HG03439 (cell line): Measurements from ENCODE around the gene GALNT14.
A peak's percentile ranks its signal among the peaks of the same experiment; 100 is the strongest.

Experiments
- ATAC-seq: cut with Tn5 transposase; IDR thresholded peaks from one replicate; pipeline ENCODE4 v1.9.1; 2021; ENCODE audit warnings: mild to moderate bottlenecking, moderate library complexity; ENCODE audit not compliant: unreplicated experiment

Gene GALNT14

GRCh38 chr2:31060397-31060796 lies 77.8 kb downstream of the GALNT14 start:
- no peak for ATAC-seq

- no peak for ATAC-seq
Observed at GRCh38 chr2:31058096-31059035, 79.9 kb downstream of the GALNT14 start.

GRCh38 chr2:31057691-31058090 lies 80.5 kb downstream of the GALNT14 start:
- ATAC-seq: no peak

- ATAC-seq: no peak
Observed at GRCh38 chr2:31055938-31056337, 82.3 kb downstream of the GALNT14 start.

GRCh38 chr2:31054842-31055388 lies 83.3 kb downstream of the GALNT14 start:
- ATAC-seq: no peak

GRCh38 chr2:31053929-31054782 lies 84.1 kb downstream of the GALNT14 start:
- no peak for ATAC-seq

- ATAC-seq: no peak
Observed at GRCh38 chr2:31052284-31052683, 86.0 kb downstream of the GALNT14 start.

- no peak for ATAC-seq
Observed at GRCh38 chr2:31051258-31052140, 86.7 kb downstream of the GALNT14 start.

GRCh38 chr2:31049916-31050588 lies 88.2 kb downstream of the GALNT14 start:
- no peak for ATAC-seq

- no peak for ATAC-seq
Observed at GRCh38 chr2:31049264-31049663, 89.0 kb downstream of the GALNT14 start.

- ATAC-seq: no peak
Observed at GRCh38 chr2:31047599-31047998, 90.6 kb downstream of the GALNT14 start.

- no peak for ATAC-seq
Observed at GRCh38 chr2:31038385-31038784, 99.9 kb downstream of the GALNT14 start.

GRCh38 chr2:31037058-31037457 lies 101.2 kb downstream of the GALNT14 start:
- ATAC-seq: no peak

GRCh38 chr2:31033032-31033431 lies 105.2 kb downstream of the GALNT14 start:
- ATAC-seq: no peak

GRCh38 chr2:31032475-31032874 lies 105.8 kb downstream of the GALNT14 start:
- no peak for ATAC-seq

GRCh38 chr2:31031132-31031706 lies 107.0 kb downstream of the GALNT14 start:
- peak; percentile 97 for ATAC-seq

- ATAC-seq: no peak
Observed at GRCh38 chr2:31028417-31028816, 109.8 kb downstream of the GALNT14 start.

GRCh38 chr2:31027549-31027948 lies 110.7 kb downstream of the GALNT14 start:
- ATAC-seq: no peak

- no peak for ATAC-seq
Observed at GRCh38 chr2:31023541-31023940, 114.7 kb downstream of the GALNT14 start.

- ATAC-seq: no peak
Observed at GRCh38 chr2:31020713-31021112, 117.5 kb downstream of the GALNT14 start.
